ENCODE results near the gene ANKRD34A.

ANKRD34A gene

GRCh38 chr1:145977486-145978470, 13.4 kb upstream of the ANKRD34A start:
- Histone ChIP-seq H3K4me3 (ENCODE audit: low read length) (0 out of 2 replicates have a peak overlapping the region, but pooled peaks have one; percentile 14), H3K27me3 (replicated peaks; ENCODE audit: insufficient read depth, low read length) (no peaks in the 10 kb centered on the region), H3K36me3 (replicated peaks; ENCODE audit: insufficient read depth, low read length) (no peaks in the 10 kb centered on the region), H2AFZ (ENCODE audit: low read length) (peak overlapping the region; percentile 54), H3K79me2 (ENCODE audit: low read length) (0 out of 2 replicates have a peak, but pooled peaks cover 6% of the 10 kb centered on the region), H3K9me2 (replicated peaks; ENCODE audit: insufficient read depth, low read length) (no peaks in the 10 kb centered on the region), H3K4me1 (ENCODE audit: low read length) (peaks cover 53% of the 10 kb centered on the region), H3K9ac (ENCODE audit: low read length) (peak overlapping the region; percentile 54; the same call in 1 of the 2 replicates), H4K20me1 (ENCODE audit: insufficient read depth, low read length) (no peaks in the 10 kb centered on the region), H3K9me3 (replicated peaks; ENCODE audit: insufficient read depth, low read length) (no peaks in the 10 kb centered on the region), H3K27ac (ENCODE audit: low read length) (peak overlapping the region; percentile 95; the same call in 1 of the 2 replicates), H3K4me2 (ENCODE audit: low read depth, low read length) (peak overlapping the region; percentile 61), H3F3A (ENCODE audit: insufficient read depth, low read length) (peaks cover 44% of the 10 kb centered on the region)
- DNase-seq = peak; percentile 94
- TF ChIP-seq CTCF (IDR thresholded peaks at IDR 0.05; ENCODE audit: low read length) (peak; percentile 96), EZH2 (optimal IDR thresholded peaks at IDR 0.05; ENCODE audit: low read depth, low read length) (no peak), EZH2phosphoT487 (IDR thresholded peaks at IDR 0.05; ENCODE audit: low read length) (no peak)

DNA sequence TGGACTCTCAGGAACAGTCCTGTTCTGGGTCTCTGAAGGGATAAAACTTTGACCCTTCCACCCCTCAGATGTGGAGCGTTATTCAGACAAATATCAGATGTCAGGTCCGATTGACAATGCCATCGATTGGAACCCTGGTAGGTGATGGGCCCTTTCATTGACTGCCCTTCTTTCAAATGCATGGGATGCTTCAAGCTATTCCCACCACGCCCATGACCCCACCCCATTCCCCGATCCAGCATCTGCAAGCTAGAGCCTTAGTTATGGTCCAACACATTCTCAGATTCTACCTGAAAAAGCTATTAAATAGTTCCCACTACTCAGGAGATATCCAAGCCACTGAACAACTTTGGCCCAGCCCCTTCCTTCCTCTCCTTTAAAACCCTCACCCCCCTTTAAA, 12.6 kb upstream of the ANKRD34A start:
- Histone ChIP-seq H3K27ac (ENCODE audit: low read length) (no peak overlapping the region), H3K9me2 (replicated peaks; ENCODE audit: insufficient read depth, low read length) (no peaks in the 10 kb centered on the region), H3F3A (ENCODE audit: insufficient read depth, low read length) (peaks cover 38% of the 10 kb centered on the region), H3K27me3 (replicated peaks; ENCODE audit: insufficient read depth, low read length) (no peaks in the 10 kb centered on the region), H3K79me2 (ENCODE audit: low read length) (no peaks in the 10 kb centered on the region), H3K4me2 (ENCODE audit: low read depth, low read length) (peak overlapping the region; percentile 61; the same call in 1 of the 2 replicates), H3K4me1 (ENCODE audit: low read length) (peaks cover 45% of the 10 kb centered on the region), H3K9ac (ENCODE audit: low read length) (peak overlapping the region; percentile 8; the same call in 1 of the 2 replicates), H3K9me3 (replicated peaks; ENCODE audit: insufficient read depth, low read length) (no peaks in the 10 kb centered on the region), H4K20me1 (ENCODE audit: insufficient read depth, low read length) (no peaks in the 10 kb centered on the region), H2AFZ (ENCODE audit: low read length) (peak overlapping the region; percentile 54), H3K36me3 (replicated peaks; ENCODE audit: insufficient read depth, low read length) (no peaks in the 10 kb centered on the region), H3K4me3 (ENCODE audit: low read length) (no peak overlapping the region)
- TF ChIP-seq CTCF (IDR thresholded peaks at IDR 0.05; ENCODE audit: low read length) = no peak
- TF ChIP-seq EZH2 (optimal IDR thresholded peaks at IDR 0.05; ENCODE audit: low read depth, low read length) = no peak
- no peak for TF ChIP-seq EZH2phosphoT487 (IDR thresholded peaks at IDR 0.05; ENCODE audit: low read length)
- no peak for DNase-seq

GRCh38 chr1:145975216-145975615, 10.8 kb upstream of the ANKRD34A start:
- Histone ChIP-seq H3F3A (ENCODE audit: insufficient read depth, low read length) (peaks cover 21% of the 10 kb centered on the region), H2AFZ (ENCODE audit: low read length) (no peak overlapping the region), H3K36me3 (replicated peaks; ENCODE audit: insufficient read depth, low read length) (no peaks in the 10 kb centered on the region), H3K27me3 (replicated peaks; ENCODE audit: insufficient read depth, low read length) (no peaks in the 10 kb centered on the region), H3K4me3 (ENCODE audit: low read length) (no peak overlapping the region), H3K4me2 (ENCODE audit: low read depth, low read length) (no peak overlapping the region), H3K4me1 (ENCODE audit: low read length) (peaks cover 28% of the 10 kb centered on the region), H3K9me2 (replicated peaks; ENCODE audit: insufficient read depth, low read length) (no peaks in the 10 kb centered on the region), H4K20me1 (ENCODE audit: insufficient read depth, low read length) (no peaks in the 10 kb centered on the region), H3K27ac (ENCODE audit: low read length) (no peak overlapping the region), H3K9me3 (replicated peaks; ENCODE audit: insufficient read depth, low read length) (no peaks in the 10 kb centered on the region), H3K9ac (ENCODE audit: low read length) (no peak overlapping the region), H3K79me2 (ENCODE audit: low read length) (no peaks in the 10 kb centered on the region)
- TF ChIP-seq EZH2 (optimal IDR thresholded peaks at IDR 0.05; ENCODE audit: low read depth, low read length) = no peak
- TF ChIP-seq CTCF (IDR thresholded peaks at IDR 0.05; ENCODE audit: low read length) = no peak
- no peak for TF ChIP-seq EZH2phosphoT487 (IDR thresholded peaks at IDR 0.05; ENCODE audit: low read length)
- DNase-seq = no peak

Measured in MM.1S (cell line).